GM12875 (cell line): ENCODE measurements around the gene PTPN7.

Experiments
- H3K4me3 ChIP-seq: one replicate; pipeline ENCODE4 v1.5.1; 2011; ENCODE audit warnings: low read depth, low read length, control low read depth
- TF ChIP-seq, protein P1 (sequence below): IDR thresholded peaks from 2 replicates; pipeline ENCODE4 v1.5.1; 2011; ENCODE audit warnings: low read depth, mild to moderate bottlenecking, control low read depth, inconsistent platforms, low read length, moderate library complexity, borderline replicate concordance; ENCODE audit not compliant: insufficient read depth

Gene PTPN7

GRCh38 chr1:202125611-202126010 is 34.8 kb downstream of the PTPN7 start:
- TF ChIP-seq, protein P1, sequence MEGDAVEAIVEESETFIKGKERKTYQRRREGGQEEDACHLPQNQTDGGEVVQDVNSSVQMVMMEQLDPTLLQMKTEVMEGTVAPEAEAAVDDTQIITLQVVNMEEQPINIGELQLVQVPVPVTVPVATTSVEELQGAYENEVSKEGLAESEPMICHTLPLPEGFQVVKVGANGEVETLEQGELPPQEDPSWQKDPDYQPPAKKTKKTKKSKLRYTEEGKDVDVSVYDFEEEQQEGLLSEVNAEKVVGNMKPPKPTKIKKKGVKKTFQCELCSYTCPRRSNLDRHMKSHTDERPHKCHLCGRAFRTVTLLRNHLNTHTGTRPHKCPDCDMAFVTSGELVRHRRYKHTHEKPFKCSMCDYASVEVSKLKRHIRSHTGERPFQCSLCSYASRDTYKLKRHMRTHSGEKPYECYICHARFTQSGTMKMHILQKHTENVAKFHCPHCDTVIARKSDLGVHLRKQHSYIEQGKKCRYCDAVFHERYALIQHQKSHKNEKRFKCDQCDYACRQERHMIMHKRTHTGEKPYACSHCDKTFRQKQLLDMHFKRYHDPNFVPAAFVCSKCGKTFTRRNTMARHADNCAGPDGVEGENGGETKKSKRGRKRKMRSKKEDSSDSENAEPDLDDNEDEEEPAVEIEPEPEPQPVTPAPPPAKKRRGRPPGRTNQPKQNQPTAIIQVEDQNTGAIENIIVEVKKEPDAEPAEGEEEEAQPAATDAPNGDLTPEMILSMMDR = no peak
- no peak overlapping the region for H3K4me3 ChIP-seq

GRCh38 chr1:202124142-202124541 is 36.3 kb downstream of the PTPN7 start:
- TF ChIP-seq, protein P1 = no peak
- no peak overlapping the region for H3K4me3 ChIP-seq

GRCh38 chr1:202123336-202123813 is 37.0 kb downstream of the PTPN7 start:
- no peak overlapping the region for H3K4me3 ChIP-seq
- TF ChIP-seq, protein P1 = no peak

DNA sequence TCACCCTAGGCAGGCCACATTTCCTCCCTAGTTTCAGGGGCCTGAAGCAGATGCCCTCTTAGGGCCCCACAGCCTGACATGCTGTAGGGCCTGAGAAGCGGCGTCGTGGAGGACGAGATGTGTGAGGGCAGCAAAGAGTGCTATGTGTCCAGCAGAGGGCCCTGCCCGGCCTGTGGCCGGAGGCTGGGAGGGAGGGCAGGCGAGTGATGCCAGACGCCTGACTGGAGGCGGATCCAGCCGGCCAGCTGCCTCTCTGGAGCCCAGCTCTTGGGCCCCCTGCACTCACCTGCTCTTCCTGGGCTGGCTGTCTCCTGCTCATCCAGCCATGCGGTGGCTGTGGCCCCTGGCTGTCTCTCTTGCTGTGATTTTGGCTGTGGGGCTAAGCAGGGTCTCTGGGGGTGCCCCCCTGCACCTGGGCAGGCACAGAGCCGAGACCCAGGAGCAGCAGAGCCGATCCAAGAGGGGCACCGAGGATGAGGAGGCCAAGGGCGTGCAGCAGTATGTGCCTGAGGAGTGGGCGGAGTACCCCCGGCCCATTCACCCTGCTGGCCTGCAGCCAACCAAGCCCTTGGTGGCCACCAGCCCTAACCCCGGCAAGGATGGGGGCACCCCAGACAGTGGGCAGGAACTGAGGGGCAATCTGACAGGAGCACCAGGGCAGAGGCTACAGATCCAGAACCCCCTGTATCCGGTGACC is 37.6 kb downstream of the PTPN7 start, which contains the start of gene GPR37L1:
Gene GPR37L1, plus strand, starts transcription at position 279 of the 697 bp plus-strand sequence. Its CDS starts 47 bp downstream, at position 326.
- H3K4me3 ChIP-seq = no peak within 1 kb of the TSS
- TF ChIP-seq, protein P1 = no peak

- no peak overlapping the region for H3K4me3 ChIP-seq
- TF ChIP-seq, protein P1 = no peak
Measured at GRCh38 chr1:202121006-202121405, 39.4 kb downstream of the PTPN7 start.

- H3K4me3 ChIP-seq = no peak overlapping the region
- TF ChIP-seq, protein P1 = no peak
Measured at GRCh38 chr1:202117898-202118371, 42.5 kb downstream of the PTPN7 start.

- TF ChIP-seq, protein P1 = no peak
- H3K4me3 ChIP-seq = no peak overlapping the region
Measured at GRCh38 chr1:202116287-202116686, 44.1 kb downstream of the PTPN7 start.
